Activated CD4-positive, alpha-beta T cell treated with anti-CD3 and anti-CD28 coated beads for 48 hours (primary cell): ENCODE results near the gene ZCCHC17.
A peak's percentile ranks its signal among the peaks of the same experiment; 100 is the strongest.

Experiments
- DNase-seq: peaks from one replicate; pipeline ENCODE4 v3.0.0-alpha.2; 2020

ZCCHC17 gene

GRCh38 chr1:31396633-31397351 lies 100.0 kb downstream of the ZCCHC17 start:
- no peak for DNase-seq

GRCh38 chr1:31397360-31398095 lies 100.7 kb downstream of the ZCCHC17 start:
- DNase-seq: no peak

- no peak for DNase-seq
Observed at GRCh38 chr1:31398246-31398645, 101.4 kb downstream of the ZCCHC17 start.

- no peak for DNase-seq
Observed at GRCh38 chr1:31399976-31400375, 103.1 kb downstream of the ZCCHC17 start.

DNA sequence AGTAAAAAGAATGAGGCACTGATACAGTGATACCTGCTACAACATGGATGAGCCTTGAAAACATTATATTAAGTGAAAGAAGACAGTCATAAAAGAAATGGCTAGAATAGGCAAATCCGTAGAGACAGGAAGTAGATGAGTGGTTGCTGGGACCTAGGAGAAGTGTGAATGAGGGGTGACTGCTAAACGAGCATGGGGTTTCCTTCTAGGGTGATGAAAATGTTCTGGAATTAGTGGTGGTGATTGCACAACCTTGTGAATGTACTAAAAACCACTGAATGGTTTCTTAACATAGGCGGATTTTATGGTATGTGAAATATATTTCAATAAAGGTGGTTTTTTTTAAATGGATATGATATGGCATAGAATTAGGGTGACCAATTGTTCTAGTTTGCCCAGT lies 103.6 kb downstream of the ZCCHC17 start:
- no peak for DNase-seq

DNA sequence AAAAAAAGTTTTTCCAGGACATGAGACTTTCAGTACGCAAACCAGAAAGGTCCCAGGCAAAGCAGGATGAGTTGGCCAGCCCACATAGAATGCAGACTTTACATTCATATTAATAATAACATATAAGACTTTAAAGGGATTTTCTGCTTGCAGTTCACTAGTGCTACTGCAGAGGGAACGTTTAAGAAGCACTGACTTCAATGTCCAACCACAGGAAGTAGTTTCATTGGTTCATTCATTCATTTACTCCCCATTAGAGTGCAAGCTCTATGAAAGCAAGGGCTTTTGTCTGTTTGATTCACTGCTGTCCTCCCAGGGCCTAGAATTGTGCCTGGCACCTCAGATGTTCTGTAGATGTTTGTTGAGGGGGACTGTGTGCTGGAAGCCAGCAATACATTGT lies 104.4 kb downstream of the ZCCHC17 start:
- no peak for DNase-seq

- no peak for DNase-seq
Observed at GRCh38 chr1:31405578-31406245, 108.9 kb downstream of the ZCCHC17 start.

GRCh38 chr1:31407029-31407626 lies 110.3 kb downstream of the ZCCHC17 start:
- DNase-seq: no peak

GRCh38 chr1:31408788-31409318 lies 112.0 kb downstream of the ZCCHC17 start:
- no peak for DNase-seq

DNA sequence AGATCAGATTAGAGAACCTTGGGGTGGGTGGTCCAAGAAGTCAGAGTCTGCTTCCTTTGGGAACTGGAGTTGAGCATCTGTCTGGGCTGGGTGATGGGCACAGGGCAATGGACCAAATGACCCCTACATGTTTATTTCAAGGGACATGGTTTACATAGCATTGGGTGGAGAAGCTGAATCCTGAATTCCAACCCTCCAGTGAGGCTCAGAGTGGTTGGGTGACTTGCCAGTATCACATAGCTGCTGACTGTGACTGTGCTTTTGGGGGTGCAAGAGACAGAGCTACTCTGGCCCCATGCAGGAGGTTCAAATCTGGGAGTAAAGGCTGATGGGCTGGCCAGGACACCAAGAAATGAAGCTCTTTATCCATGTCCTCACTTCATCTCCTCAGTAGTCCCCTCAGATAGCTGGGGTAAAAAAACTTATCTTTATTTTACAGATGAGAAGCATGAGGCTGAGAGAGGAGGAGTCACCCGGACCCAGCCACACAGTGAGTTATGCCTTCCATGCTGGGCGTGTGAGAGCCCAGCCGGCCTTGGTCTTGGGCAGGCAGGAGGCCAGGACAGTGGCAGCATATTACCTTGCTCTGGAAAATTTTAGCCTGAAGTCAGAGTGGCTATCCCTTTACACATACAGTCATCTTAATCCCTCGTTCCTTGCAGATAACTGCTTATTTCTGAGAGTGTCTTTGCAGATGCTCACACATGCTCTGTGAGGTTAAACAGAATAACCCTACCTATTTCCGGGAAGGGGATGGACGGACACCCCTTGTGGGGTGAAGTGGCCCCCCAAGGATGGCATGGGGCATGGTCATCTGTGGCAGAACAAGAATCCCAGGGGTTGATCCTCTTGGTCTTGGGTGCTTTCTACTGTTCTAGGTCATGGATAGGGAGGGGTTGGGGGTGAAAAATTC lies 113.4 kb downstream of the ZCCHC17 start:
- DNase-seq: no peak

DNA sequence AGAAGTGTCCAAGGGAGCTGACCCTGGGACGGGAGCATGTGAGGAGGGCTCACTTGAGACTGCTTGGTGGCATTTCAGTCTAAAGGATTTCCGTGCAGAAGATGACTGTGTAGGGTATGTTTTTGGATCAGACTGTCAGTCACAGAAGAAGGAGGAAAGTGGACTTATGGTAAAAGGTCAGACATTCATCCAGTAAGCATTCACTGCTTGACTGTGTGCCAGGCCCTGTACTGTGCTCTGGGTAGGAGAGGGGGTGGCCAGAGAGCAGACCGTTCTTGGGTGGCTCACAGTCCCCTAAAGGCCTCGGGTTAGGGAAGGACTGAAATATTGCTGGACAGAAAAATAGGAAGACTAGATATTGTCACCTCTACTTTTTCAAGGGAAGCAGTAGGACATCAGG lies 114.0 kb downstream of the ZCCHC17 start:
- DNase-seq: no peak

GRCh38 chr1:31412205-31412604 lies 115.4 kb downstream of the ZCCHC17 start:
- no peak for DNase-seq

DNA sequence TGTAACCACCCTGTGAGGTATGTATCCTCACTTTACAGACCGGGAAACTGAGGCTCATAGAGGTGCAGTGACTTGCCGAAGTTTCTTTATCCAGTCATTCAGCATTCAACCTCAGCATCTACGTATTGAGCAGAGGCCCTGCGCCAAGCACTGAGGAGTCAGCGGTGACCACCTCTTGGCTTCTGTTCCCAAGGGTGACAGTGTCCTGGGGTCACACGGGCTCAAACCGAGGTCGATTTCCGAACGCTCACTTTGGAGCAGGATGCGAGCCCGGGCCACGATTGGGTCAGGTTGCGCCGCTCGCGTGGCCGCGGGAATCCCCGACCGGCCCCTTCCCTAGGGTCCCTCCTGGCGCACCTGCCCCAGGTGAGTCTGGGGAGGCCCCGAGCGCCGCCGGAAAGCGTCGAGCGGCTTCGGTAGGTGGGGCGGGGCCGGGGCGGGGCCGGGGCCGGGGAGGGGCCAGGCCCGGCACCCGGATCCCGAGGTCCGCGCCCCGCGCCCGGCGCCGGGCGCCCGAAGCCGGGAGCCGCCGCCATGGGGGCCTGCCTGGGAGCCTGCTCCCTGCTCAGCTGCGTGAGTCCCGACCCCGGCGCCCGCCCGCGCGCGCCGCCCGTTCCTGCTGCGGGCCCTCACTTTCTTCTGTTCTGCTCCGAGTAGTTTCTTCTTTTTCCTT lies 116.0 kb downstream of the ZCCHC17 start, which contains the start of gene SERINC2:
Gene SERINC2, plus strand, starts transcription at position 482 of the 673 bp plus-strand sequence. Its CDS starts 53 bp downstream, at position 535.
- DNase-seq: peak; percentile 6

- DNase-seq: peak; percentile 13
Observed at GRCh38 chr1:31413405-31414001, 116.7 kb downstream of the ZCCHC17 start.
